ENCODE data around the gene PPFIA4. TPM values are rescaled to one million over a fixed set of nuclear protein-coding genes. Genes with fewer than 3 reads are reported as not detected.

PPFIA4 gene
- total RNA-seq, 1 experiment from 2014 or later, result 21.1 TPM

GRCh38 chr1:203060115-203060514 is 33.8 kb downstream of the PPFIA4 start (continued):
- TF ChIP-seq, protein P1, sequence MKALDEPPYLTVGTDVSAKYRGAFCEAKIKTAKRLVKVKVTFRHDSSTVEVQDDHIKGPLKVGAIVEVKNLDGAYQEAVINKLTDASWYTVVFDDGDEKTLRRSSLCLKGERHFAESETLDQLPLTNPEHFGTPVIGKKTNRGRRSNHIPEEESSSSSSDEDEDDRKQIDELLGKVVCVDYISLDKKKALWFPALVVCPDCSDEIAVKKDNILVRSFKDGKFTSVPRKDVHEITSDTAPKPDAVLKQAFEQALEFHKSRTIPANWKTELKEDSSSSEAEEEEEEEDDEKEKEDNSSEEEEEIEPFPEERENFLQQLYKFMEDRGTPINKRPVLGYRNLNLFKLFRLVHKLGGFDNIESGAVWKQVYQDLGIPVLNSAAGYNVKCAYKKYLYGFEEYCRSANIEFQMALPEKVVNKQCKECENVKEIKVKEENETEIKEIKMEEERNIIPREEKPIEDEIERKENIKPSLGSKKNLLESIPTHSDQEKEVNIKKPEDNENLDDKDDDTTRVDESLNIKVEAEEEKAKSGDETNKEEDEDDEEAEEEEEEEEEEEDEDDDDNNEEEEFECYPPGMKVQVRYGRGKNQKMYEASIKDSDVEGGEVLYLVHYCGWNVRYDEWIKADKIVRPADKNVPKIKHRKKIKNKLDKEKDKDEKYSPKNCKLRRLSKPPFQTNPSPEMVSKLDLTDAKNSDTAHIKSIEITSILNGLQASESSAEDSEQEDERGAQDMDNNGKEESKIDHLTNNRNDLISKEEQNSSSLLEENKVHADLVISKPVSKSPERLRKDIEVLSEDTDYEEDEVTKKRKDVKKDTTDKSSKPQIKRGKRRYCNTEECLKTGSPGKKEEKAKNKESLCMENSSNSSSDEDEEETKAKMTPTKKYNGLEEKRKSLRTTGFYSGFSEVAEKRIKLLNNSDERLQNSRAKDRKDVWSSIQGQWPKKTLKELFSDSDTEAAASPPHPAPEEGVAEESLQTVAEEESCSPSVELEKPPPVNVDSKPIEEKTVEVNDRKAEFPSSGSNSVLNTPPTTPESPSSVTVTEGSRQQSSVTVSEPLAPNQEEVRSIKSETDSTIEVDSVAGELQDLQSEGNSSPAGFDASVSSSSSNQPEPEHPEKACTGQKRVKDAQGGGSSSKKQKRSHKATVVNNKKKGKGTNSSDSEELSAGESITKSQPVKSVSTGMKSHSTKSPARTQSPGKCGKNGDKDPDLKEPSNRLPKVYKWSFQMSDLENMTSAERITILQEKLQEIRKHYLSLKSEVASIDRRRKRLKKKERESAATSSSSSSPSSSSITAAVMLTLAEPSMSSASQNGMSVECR (CRISPR knock-in tag; IDR thresholded peaks at IDR 0.05; ENCODE audit: borderline replicate concordance), result no peak
- no peak for TF ChIP-seq ZNF671 (CRISPR knock-in tag; IDR thresholded peaks at IDR 0.05)

GRCh38 chr1:203063287-203063686 is 37.0 kb downstream of the PPFIA4 start:
- no peak for DNase-seq (ENCODE audit: low spot score)
- ChIA-PET POLR2A (interaction anchor here (0.6 kb wide), 1 partner anchor 818 kb away, joined by 4 read pairs; no protein-coding TSS in a partner anchor), CTCF (interaction anchor here (1.0 to 14.4 kb wide), 5 partner anchors 9 to 204 kb away, joined by 3 to 121 read pairs (median 4); no protein-coding TSS in a partner anchor)
- Mint-ChIP-seq H3K9me3 (peaks cover 5% of the 10 kb centered on the region), H3K4me3 (no peak overlapping the region), H3K4me1 (peaks cover 9% of the 10 kb centered on the region), H3K27ac (no peak overlapping the region), H3K36me3 (peaks cover 49% of the 10 kb centered on the region), H3K27me3 (ENCODE audit: low read depth) (no peaks in the 10 kb centered on the region)
- TF ChIP-seq EMX1 (CRISPR knock-in tag; IDR thresholded peaks at IDR 0.05) (no peak), JAZF1 (CRISPR knock-in tag; IDR thresholded peaks at IDR 0.05) (no peak), HMGXB4 (CRISPR knock-in tag; IDR thresholded peaks at IDR 0.05) (no peak), ZNF396 (CRISPR knock-in tag; IDR thresholded peaks at IDR 0.05; ENCODE audit: borderline replicate concordance) (no peak), ZNF121 (CRISPR knock-in tag; IDR thresholded peaks at IDR 0.05) (no peak), ZBTB21 (CRISPR knock-in tag; IDR thresholded peaks at IDR 0.05; ENCODE audit: borderline replicate concordance) (no peak), ZNF317 (CRISPR knock-in tag; IDR thresholded peaks at IDR 0.05; ENCODE audit: borderline replicate concordance, low read depth) (no peak), CBFB (CRISPR knock-in tag; IDR thresholded peaks at IDR 0.05; ENCODE audit: low read depth) (no peak), ZNF416 (CRISPR knock-in tag; IDR thresholded peaks at IDR 0.05) (no peak), ZNF232 (CRISPR knock-in tag; IDR thresholded peaks at IDR 0.05) (no peak), PRRX2 (CRISPR knock-in tag; IDR thresholded peaks at IDR 0.05) (no peak), SMAD3 (CRISPR knock-in tag; IDR thresholded peaks at IDR 0.05; ENCODE audit: borderline replicate concordance) (no peak), TP53 (CRISPR knock-in tag; IDR thresholded peaks at IDR 0.05) (no peak), FOXJ3 (CRISPR knock-in tag; IDR thresholded peaks at IDR 0.05; ENCODE audit: borderline replicate concordance) (no peak)
- TF ChIP-seq, protein P2, sequence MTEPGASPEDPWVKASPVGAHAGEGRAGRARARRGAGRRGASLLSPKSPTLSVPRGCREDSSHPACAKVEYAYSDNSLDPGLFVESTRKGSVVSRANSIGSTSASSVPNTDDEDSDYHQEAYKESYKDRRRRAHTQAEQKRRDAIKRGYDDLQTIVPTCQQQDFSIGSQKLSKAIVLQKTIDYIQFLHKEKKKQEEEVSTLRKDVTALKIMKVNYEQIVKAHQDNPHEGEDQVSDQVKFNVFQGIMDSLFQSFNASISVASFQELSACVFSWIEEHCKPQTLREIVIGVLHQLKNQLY (CRISPR knock-in tag; IDR thresholded peaks at IDR 0.05), result no peak
- TF ChIP-seq, protein P3, sequence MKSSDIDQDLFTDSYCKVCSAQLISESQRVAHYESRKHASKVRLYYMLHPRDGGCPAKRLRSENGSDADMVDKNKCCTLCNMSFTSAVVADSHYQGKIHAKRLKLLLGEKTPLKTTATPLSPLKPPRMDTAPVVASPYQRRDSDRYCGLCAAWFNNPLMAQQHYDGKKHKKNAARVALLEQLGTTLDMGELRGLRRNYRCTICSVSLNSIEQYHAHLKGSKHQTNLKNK (CRISPR knock-in tag; IDR thresholded peaks at IDR 0.05), result no peak
- TF ChIP-seq, protein P4, sequence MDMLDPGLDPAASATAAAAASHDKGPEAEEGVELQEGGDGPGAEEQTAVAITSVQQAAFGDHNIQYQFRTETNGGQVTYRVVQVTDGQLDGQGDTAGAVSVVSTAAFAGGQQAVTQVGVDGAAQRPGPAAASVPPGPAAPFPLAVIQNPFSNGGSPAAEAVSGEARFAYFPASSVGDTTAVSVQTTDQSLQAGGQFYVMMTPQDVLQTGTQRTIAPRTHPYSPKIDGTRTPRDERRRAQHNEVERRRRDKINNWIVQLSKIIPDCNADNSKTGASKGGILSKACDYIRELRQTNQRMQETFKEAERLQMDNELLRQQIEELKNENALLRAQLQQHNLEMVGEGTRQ (CRISPR knock-in tag; IDR thresholded peaks at IDR 0.05), result no peak
- TF ChIP-seq, protein P5, sequence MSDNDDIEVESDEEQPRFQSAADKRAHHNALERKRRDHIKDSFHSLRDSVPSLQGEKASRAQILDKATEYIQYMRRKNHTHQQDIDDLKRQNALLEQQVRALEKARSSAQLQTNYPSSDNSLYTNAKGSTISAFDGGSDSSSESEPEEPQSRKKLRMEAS (CRISPR knock-in tag; IDR thresholded peaks at IDR 0.05), result no peak
- TF ChIP-seq, protein P6, sequence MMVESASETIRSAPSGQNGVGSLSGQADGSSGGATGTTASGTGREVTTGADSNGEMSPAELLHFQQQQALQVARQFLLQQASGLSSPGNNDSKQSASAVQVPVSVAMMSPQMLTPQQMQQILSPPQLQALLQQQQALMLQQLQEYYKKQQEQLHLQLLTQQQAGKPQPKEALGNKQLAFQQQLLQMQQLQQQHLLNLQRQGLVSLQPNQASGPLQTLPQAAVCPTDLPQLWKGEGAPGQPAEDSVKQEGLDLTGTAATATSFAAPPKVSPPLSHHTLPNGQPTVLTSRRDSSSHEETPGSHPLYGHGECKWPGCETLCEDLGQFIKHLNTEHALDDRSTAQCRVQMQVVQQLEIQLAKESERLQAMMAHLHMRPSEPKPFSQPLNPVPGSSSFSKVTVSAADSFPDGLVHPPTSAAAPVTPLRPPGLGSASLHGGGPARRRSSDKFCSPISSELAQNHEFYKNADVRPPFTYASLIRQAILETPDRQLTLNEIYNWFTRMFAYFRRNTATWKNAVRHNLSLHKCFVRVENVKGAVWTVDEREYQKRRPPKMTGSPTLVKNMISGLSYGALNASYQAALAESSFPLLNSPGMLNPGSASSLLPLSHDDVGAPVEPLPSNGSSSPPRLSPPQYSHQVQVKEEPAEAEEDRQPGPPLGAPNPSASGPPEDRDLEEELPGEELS (CRISPR knock-in tag; IDR thresholded peaks at IDR 0.05), result no peak
- TF ChIP-seq, protein P7, sequence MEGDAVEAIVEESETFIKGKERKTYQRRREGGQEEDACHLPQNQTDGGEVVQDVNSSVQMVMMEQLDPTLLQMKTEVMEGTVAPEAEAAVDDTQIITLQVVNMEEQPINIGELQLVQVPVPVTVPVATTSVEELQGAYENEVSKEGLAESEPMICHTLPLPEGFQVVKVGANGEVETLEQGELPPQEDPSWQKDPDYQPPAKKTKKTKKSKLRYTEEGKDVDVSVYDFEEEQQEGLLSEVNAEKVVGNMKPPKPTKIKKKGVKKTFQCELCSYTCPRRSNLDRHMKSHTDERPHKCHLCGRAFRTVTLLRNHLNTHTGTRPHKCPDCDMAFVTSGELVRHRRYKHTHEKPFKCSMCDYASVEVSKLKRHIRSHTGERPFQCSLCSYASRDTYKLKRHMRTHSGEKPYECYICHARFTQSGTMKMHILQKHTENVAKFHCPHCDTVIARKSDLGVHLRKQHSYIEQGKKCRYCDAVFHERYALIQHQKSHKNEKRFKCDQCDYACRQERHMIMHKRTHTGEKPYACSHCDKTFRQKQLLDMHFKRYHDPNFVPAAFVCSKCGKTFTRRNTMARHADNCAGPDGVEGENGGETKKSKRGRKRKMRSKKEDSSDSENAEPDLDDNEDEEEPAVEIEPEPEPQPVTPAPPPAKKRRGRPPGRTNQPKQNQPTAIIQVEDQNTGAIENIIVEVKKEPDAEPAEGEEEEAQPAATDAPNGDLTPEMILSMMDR (IDR thresholded peaks at IDR 0.05), result no peak
- no peak for ATAC-seq
